Pancreas (tissue), 10 donors: ENCODE data around the gene ORM2. TPM values are rescaled to one million over a fixed set of nuclear protein-coding genes. Genes with fewer than 3 reads are reported as not detected.
A peak's percentile ranks its signal among the peaks of the same experiment; 100 is the strongest.

Experiments used
- ATAC-seq, 4 donors: fragments of 200-7000 bp; cut with Tn5 transposase; one replicate each; pipeline versions ENCODE4 v1.8.0 to v1.9.1; 2020; ENCODE audit warnings: mild to moderate bottlenecking in 4 of 4, moderate library complexity in 4 of 4
- DNase-seq, 6 donors: peaks; one replicate each; pipeline ENCODE4 v3.0.0-alpha.2; 2020
- FAIRE-seq: peaks from 2 replicates; lab custom pipeline; 2012; peaks lifted over from hg19 to GRCh38; lab: Jason Lieb, UNC
- H3K27ac ChIP-seq, 4 donors: fragments of 200-600 bp; sonication (generic); 1 replicate in 3 of 4; 2 replicates in 1 of 4; pipeline versions ENCODE4 v1.5.0 to v1.8.0; 2020
- H3K27me3 ChIP-seq, 4 donors: fragments of 200-600 bp; one replicate each; pipeline ENCODE4 v1.8.0; 2021
- H3K36me3 ChIP-seq, 3 donors: fragments of 200-600 bp; sonication (generic) in 1 of 3; one replicate each; pipeline versions ENCODE4 v1.5.0 to v1.8.0; 2020 to 2021
- H3K4me1 ChIP-seq, 3 donors: fragments of 200-600 bp; one replicate each; pipeline ENCODE4 v1.8.0; 2021
- H3K4me3 ChIP-seq, 4 donors: fragments of 200-600 bp; sonication (generic) in 2 of 4; one replicate each; pipeline versions ENCODE4 v1.5.0 to v1.8.0; 2020 to 2021
- H3K9me3 ChIP-seq, 4 donors: fragments of 200-600 bp; one replicate each; pipeline ENCODE4 v1.8.0; 2021
- WGBS, 2 donors: extraction: QIAGEN DNeasy Blood & Tissue Kit; methylation state at CpG; one replicate each; pipeline ENCODE4 v1.1.7; 2013; 5-methylcytosine and 5-hydroxymethylcytosine counted together
- intact Hi-C, 3 donors: fragments of 100-400 bp; cut with DNase I; formaldehyde crosslinking; loops; one replicate each; pipeline versions ENCODE4 v1.11.1 to v1.14.2; 2022
- polyA plus RNA-seq, 2 donors: library from polyadenylated mRNA; stranded (reverse); fragments of 200-250 nt; gene quantifications; one replicate each; pipeline ENCODE4 v1.2.3, GENCODE V29; 2013
- total RNA-seq, 6 donors: library from RNA; stranded (reverse); fragmentation: NEBNext Ultra II Directional in 4 of 6; extraction: Animal tissue kit (Norgen Biotek cat#: 25700) in 4 of 6; gene quantifications; one replicate each; pipeline versions ENCODE4 v1.2.1 to v1.2.4, GENCODE V29; 2021 to 2023
- TF ChIP-seq, protein P1 (sequence below), 4 donors: fragments of 200-600 bp; sonication (generic) in 3 of 4; IDR thresholded peaks; one replicate each; pipeline versions ENCODE4 v1.5.0 to v1.8.0; 2021; ENCODE audit warnings: antibody characterized with exemption in 4 of 4
- donor health status: healthy with polysubstance abuse.
- donor health status: DM: no; HTN: no; CAD: no; lungs with moderate emphysema.
- donor health status: DM: no; HTN: no; CAD: no.
- donor health status: control.
- donor health status: control.
- donor health status: Bipolar disorder and iron deficiency.
- donor health status: DM: yes; HTN: yes; CAD: no.
- donor health status: DM: no; HTN: no; CAD: no.
- donor health status: DM: no; HTN: no; CAD: no.
- donor health status: DM: yes; HTN: yes; CAD: no.

The ORM2 gene
- total and polyA plus RNA-seq, 8 donors = 0.12 to 3.1 (median 0.50) TPM; not detected in 4

DNA sequence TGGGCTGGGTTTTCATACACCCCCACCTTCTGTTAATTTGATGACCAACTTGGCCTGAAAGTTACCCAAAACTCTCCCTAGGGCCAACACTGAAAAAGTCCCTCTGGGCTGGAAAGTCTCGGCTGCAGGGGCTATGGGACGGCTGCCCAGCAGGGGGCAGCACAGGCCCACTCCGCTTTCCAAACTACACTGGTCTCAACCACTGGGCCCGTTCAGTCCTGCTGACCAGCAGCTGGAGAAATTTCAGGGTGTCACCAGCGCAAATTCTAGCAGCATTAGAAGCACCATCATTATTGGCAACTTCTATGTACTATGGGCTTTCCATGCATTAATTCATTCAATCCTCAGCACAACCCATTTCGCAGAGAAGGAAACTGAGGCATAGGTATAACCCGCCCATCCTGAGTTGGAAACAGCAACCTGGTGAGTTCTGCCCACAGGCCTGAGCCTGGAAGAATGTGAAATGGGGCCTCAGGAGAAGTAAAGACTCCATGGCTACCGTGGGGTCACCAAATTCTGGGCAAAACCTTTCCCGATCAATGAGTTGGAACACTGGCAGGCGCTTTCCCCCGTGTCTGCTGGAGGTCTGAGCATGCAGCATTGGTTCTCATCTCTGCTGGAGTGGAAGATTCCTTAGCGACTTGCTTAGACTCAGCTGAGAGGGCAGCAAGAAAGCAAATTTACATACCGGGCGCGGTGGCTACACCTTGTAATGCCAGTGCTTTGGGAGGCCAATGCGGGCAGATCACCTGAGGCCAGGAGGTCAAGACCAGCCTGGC is 9.7 kb downstream of the ORM2 start:
- FAIRE-seq = no peak
- intact Hi-C loops = no loop called here
- Histone ChIP-seq H3K27me3 (no peaks in the 10 kb centered on the region), H3K27ac (no peak overlapping the region), H3K4me3 (no peak overlapping the region), H3K36me3 (peaks cover 0 to 4% (median 0%) of the 10 kb centered on the region in 3 donors), H3K4me1 (no peaks in the 10 kb centered on the region), H3K9me3 (no peaks in the 10 kb centered on the region)
- TF ChIP-seq, protein P1, sequence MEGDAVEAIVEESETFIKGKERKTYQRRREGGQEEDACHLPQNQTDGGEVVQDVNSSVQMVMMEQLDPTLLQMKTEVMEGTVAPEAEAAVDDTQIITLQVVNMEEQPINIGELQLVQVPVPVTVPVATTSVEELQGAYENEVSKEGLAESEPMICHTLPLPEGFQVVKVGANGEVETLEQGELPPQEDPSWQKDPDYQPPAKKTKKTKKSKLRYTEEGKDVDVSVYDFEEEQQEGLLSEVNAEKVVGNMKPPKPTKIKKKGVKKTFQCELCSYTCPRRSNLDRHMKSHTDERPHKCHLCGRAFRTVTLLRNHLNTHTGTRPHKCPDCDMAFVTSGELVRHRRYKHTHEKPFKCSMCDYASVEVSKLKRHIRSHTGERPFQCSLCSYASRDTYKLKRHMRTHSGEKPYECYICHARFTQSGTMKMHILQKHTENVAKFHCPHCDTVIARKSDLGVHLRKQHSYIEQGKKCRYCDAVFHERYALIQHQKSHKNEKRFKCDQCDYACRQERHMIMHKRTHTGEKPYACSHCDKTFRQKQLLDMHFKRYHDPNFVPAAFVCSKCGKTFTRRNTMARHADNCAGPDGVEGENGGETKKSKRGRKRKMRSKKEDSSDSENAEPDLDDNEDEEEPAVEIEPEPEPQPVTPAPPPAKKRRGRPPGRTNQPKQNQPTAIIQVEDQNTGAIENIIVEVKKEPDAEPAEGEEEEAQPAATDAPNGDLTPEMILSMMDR (IDR thresholded peaks at IDR 0.05) = peak in 3 of 4 donors; percentile 24 to 54 (median 45)
- 84 to 86% methylated on average over 16 of the region's 16 CpGs for WGBS, 2 donors
- peak in 3 of 6 donors; percentile 11 to 68 (median 31) for DNase-seq
- ATAC-seq = peak in 3 of 4 donors; percentile 68 to 76 (median 72)

DNA sequence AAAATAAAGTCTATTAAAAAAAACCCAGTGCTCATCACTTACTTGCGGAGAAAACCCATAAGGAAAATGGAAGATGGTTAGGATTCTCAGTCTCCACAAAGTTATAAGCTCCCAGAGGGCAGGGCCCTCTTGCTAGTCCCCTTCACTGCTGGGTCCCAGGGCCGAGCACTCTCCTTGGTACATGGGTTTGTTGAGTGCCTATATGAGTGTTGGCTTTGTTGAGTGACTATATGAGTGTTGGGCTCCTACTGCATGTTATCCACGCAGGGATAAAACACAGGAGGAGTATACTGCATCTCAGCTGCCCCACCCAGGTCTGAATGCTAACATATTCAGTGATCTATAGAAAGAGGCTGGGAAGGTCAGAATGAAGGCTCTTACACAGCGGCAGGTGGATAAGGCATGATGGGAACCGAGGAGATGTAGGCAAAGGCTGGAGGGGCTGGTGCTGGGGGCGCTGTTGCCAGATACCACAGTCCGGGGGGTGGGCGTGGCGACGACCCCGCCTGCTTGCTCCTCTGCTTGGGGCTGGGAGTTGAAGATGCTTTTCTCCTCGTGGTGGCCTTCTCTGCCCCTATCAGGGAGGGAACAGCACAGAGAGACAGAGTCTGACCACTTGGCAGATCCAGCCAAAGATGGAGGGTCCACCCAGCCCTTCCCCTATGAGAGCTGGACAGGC is 11.6 kb downstream of the ORM2 start:
- Histone ChIP-seq H3K4me3 (no peak overlapping the region), H3K4me1 (no peaks in the 10 kb centered on the region), H3K9me3 (no peaks in the 10 kb centered on the region), H3K27me3 (no peaks in the 10 kb centered on the region), H3K36me3 (peaks cover 0 to 4% (median 0%) of the 10 kb centered on the region in 3 donors), H3K27ac (no peak overlapping the region)
- no peak for DNase-seq
- no peak for ATAC-seq
- FAIRE-seq = no peak
- WGBS, 2 donors = 87 to 90% methylated on average over 12 of the region's 12 CpGs
- intact Hi-C loops = no loop called here
- TF ChIP-seq, protein P1 (IDR thresholded peaks at IDR 0.05) = no peak

DNA sequence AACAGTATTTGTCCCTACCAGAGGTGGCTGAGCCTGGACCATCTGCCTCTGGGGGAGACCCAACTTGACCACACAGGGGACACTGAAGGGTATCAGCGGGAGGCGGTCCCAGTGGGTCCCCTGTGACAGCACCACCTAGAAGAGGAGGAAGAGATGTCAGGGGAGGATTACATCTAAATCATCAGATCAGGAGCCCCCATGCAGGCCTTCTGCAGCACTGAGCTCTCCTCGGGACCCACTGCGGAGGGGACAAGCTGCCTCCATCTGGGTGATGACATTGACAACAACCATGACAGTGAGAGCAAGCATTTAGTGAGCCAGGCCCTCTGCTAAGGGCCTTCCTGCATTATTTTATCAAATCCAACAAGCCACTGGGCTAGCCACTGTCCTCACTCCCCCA is 12.3 kb downstream of the ORM2 start:
- Histone ChIP-seq H3K4me1 (no peaks in the 10 kb centered on the region), H3K27ac (no peak overlapping the region), H3K27me3 (no peaks in the 10 kb centered on the region), H3K9me3 (no peaks in the 10 kb centered on the region), H3K36me3 (peaks cover 0 to 4% (median 0%) of the 10 kb centered on the region in 3 donors), H3K4me3 (no peak overlapping the region)
- FAIRE-seq = no peak
- 89 to 95% methylated on average over 4 of the region's 4 CpGs for WGBS, 2 donors
- intact Hi-C loops = no loop called here
- ATAC-seq = no peak
- no peak for DNase-seq
- TF ChIP-seq, protein P1 (IDR thresholded peaks at IDR 0.05) = no peak

DNA sequence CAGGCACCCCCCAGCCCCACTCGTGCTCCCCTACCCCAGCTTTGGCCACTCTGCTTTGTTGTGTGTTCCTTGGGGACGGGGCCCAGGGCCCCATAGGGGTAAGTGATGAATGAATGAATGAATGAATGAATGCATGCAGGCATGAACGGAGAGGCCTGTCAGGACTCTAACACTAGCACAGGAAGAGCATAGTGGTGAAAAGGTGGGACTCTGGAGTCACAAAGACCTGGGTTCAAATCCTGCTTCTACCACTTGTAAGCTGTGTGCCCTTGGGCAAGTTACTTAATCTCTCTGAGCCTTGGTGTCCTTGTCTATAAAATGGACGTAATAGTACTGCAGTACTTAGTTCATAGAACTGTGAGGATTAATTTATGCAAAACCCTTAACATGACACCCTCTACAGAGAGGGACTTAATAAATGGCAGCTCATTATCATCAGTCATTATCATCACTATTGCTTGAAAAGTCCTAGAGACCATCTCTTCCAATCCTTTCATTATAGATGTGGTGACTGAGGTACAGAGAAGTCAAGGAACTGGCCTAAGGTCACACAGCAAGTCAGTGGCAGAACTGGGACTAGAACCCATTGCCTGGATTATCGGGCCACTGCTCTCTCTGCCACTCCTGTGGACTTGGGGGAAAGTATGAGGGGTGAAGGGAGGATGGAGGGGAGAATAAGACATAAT is 13.2 kb downstream of the ORM2 start:
- Histone ChIP-seq H3K4me1 (no peaks in the 10 kb centered on the region), H3K27ac (no peak overlapping the region), H3K27me3 (no peaks in the 10 kb centered on the region), H3K9me3 (no peaks in the 10 kb centered on the region), H3K36me3 (peaks cover 0 to 4% (median 0%) of the 10 kb centered on the region in 3 donors), H3K4me3 (no peak overlapping the region)
- DNase-seq (no peak), ATAC-seq (no peak), FAIRE-seq (no peak)
- TF ChIP-seq, protein P1 (IDR thresholded peaks at IDR 0.05) = no peak
- intact Hi-C loops = no loop called here
- 79 to 93% methylated on average over 5 of the region's 5 CpGs for WGBS, 2 donors
